ENCODE measurements around the gene CDC42SE2.

GRCh38 chr5:131377785-131378325 is 114.0 kb downstream of the CDC42SE2 start:
- no peak for TF ChIP-seq CTCF (IDR thresholded peaks at IDR 0.05)
- TF ChIP-seq POLR2A (IDR thresholded peaks at IDR 0.05): no peak

Data from right lobe of liver (tissue), 4 donors.